CD14-positive monocyte (primary cell): ENCODE results near the gene P2RY6. TPM values are rescaled to one million over a fixed set of nuclear protein-coding genes. Genes with fewer than 3 reads are reported as not detected.
A peak's percentile ranks its signal among the peaks of the same experiment; 100 is the strongest.

Source experiments
- DNase-seq, 3 donors: peaks; one replicate each; pipeline ENCODE4 v3.0.0-alpha.2; 2011 to 2022
- H2AFZ ChIP-seq: 2 replicates; pipeline ENCODE4 v1.6.0; 2012; ENCODE audit warnings: mild to moderate bottlenecking, low read depth, low read length, inconsistent platforms; ENCODE audit not compliant: insufficient read depth, poor library complexity, severe bottlenecking
- H3K27ac ChIP-seq, 2 donors: 1 replicate in 1 of 2; 2 replicates in 1 of 2; pipeline ENCODE4 v1.5.1; 2012 to 2013; ENCODE audit warnings: low read length in 2 of 2, control low read depth in 1 of 2, inconsistent platforms in 1 of 2, low read depth in 1 of 2, mild to moderate bottlenecking in 1 of 2
- H3K27me3 ChIP-seq, 2 donors: one replicate each; pipeline versions ENCODE4 v1.6.0 to v1.6.1; 2011 to 2013; ENCODE audit warnings: low read length in 2 of 2; ENCODE audit not compliant: control insufficient read depth in 2 of 2, insufficient read depth in 2 of 2
- H3K36me3 ChIP-seq, 2 donors: replicated peaks in 1 of 2; 1 replicate in 1 of 2; 2 replicates in 1 of 2; pipeline versions ENCODE4 v1.5.1 to v1.6.1; 2012 to 2013; ENCODE audit warnings: low read length in 2 of 2, control low read depth in 1 of 2, inconsistent platforms in 1 of 2, mild to moderate bottlenecking in 1 of 2; ENCODE audit not compliant: insufficient read depth in 2 of 2, control insufficient read depth in 1 of 2
- H3K4me1 ChIP-seq, 2 donors: 1 replicate in 1 of 2; 2 replicates in 1 of 2; pipeline versions ENCODE4 v1.5.1 to v1.6.1; 2012 to 2013; ENCODE audit warnings: low read length in 2 of 2, control low read depth in 1 of 2, inconsistent platforms in 1 of 2, mild to moderate bottlenecking in 1 of 2, moderate library complexity in 1 of 2; ENCODE audit not compliant: insufficient read depth in 2 of 2, control insufficient read depth in 1 of 2
- H3K4me2 ChIP-seq: replicated peaks from 2 replicates; pipeline ENCODE3; 2012; ENCODE audit warnings: low read length, moderate library complexity, mild to moderate bottlenecking; ENCODE audit not compliant: poor library complexity, severe bottlenecking; ENCODE audit errors: extremely low read depth
- H3K4me3 ChIP-seq, 3 experiments: fragments of 200-600 bp in 1 of 3; sonication (generic) in 1 of 3; replicated peaks in 1 of 3; 1 replicate in 2 of 3; 2 replicates in 1 of 3; pipeline ENCODE4 v1.5.1; 2011 to 2013; ENCODE audit warnings: low read length in 3 of 3, mild to moderate bottlenecking in 3 of 3, control low read depth in 2 of 3, low read depth in 2 of 3, inconsistent platforms in 1 of 3, moderate library complexity in 1 of 3
- H3K79me2 ChIP-seq: 2 replicates; pipeline ENCODE4 v1.6.0; 2012; ENCODE audit warnings: mild to moderate bottlenecking, control low read depth, inconsistent platforms, low read length, moderate library complexity; ENCODE audit not compliant: insufficient read depth
- H3K9ac ChIP-seq: 2 replicates; pipeline ENCODE4 v1.6.0; 2017; ENCODE audit warnings: low read length, mild to moderate bottlenecking; ENCODE audit not compliant: insufficient read depth, poor library complexity, severe bottlenecking
- H3K9me3 ChIP-seq, 2 donors: replicated peaks in 1 of 2; 1 replicate in 1 of 2; 2 replicates in 1 of 2; pipeline versions ENCODE4 v1.5.1 to v1.6.1; 2012 to 2013; ENCODE audit warnings: low read length in 2 of 2, control low read depth in 1 of 2; ENCODE audit not compliant: control insufficient read depth in 1 of 2, insufficient read depth in 1 of 2
- H4K20me1 ChIP-seq: 2 replicates; pipeline ENCODE4 v1.6.0; 2012; ENCODE audit warnings: mild to moderate bottlenecking, low read length, control low read depth, moderate library complexity; ENCODE audit not compliant: insufficient read depth
- H3K27ac Mint-ChIP-seq, 7 donors: one replicate each; pipeline ENCODE4 v1.8.0; 2020; ENCODE audit warnings: mild to moderate bottlenecking in 7 of 7, mixed read lengths in 7 of 7, moderate library complexity in 6 of 7, inconsistent platforms in 2 of 7
- H3K27me3 Mint-ChIP-seq, 3 donors: one replicate each; pipeline ENCODE4 v1.8.0; 2021 to 2022; ENCODE audit warnings: low read depth in 3 of 3, mild to moderate bottlenecking in 3 of 3, mixed read lengths in 3 of 3, moderate library complexity in 3 of 3, inconsistent platforms in 1 of 3
- H3K36me3 Mint-ChIP-seq, 2 donors: one replicate each; pipeline ENCODE4 v1.8.0; 2020; ENCODE audit warnings: mixed read lengths in 2 of 2, inconsistent platforms in 1 of 2, mild to moderate bottlenecking in 1 of 2
- H3K4me1 Mint-ChIP-seq: one replicate; pipeline ENCODE4 v1.8.0; 2020; ENCODE audit warnings: mild to moderate bottlenecking, mixed read lengths
- H3K4me3 Mint-ChIP-seq, 2 donors: one replicate each; pipeline ENCODE4 v1.8.0; 2020; ENCODE audit warnings: mild to moderate bottlenecking in 2 of 2, mixed read lengths in 2 of 2, moderate library complexity in 1 of 2
- H3K9me3 Mint-ChIP-seq, 7 donors: one replicate each; pipeline ENCODE4 v1.8.0; 2020 to 2022; ENCODE audit warnings: mixed read lengths in 7 of 7, mild to moderate bottlenecking in 6 of 7, moderate library complexity in 6 of 7, inconsistent platforms in 2 of 7
- WGBS: methylation state at CpG from one replicate; pipeline ENCODE4 v1.1.5; 2013; ENCODE audit warnings: missing lambda C conversion rate; ENCODE audit not compliant: insufficient coverage; 5-methylcytosine and 5-hydroxymethylcytosine counted together
- intact Hi-C, 2 donors: fragments of 100-400 bp; cut with micrococcal nuclease; formaldehyde crosslinking; loops; one replicate each; pipeline versions ENCODE4 v1.15.0 to v1.15.1; 2023
- polyA plus RNA-seq, 3 donors: library from polyadenylated mRNA; depleted of rRNA in 1 of 3; unstranded in 2 of 3; stranded (reverse) in 1 of 3; fragments of 300-500 nt in 2 of 3; fragments of >200 nt in 1 of 3; fragmentation: Illumina TruSeq in 2 of 3; gene quantifications; 1 replicate in 2 of 3; 2 replicates in 1 of 3; pipeline ENCODE4 v1.2.3, GENCODE V29; 2012 to 2021
- TF ChIP-seq, protein P1 (sequence below): fragments of 200-600 bp; IDR thresholded peaks from one replicate; pipeline ENCODE4 v1.8.0; 2022; ENCODE audit warnings: antibody characterized with exemption, mild to moderate bottlenecking

P2RY6 gene
- polyA plus RNA-seq, 3 donors = 1.7 to 5.1 (median 1.8) TPM

DNA sequence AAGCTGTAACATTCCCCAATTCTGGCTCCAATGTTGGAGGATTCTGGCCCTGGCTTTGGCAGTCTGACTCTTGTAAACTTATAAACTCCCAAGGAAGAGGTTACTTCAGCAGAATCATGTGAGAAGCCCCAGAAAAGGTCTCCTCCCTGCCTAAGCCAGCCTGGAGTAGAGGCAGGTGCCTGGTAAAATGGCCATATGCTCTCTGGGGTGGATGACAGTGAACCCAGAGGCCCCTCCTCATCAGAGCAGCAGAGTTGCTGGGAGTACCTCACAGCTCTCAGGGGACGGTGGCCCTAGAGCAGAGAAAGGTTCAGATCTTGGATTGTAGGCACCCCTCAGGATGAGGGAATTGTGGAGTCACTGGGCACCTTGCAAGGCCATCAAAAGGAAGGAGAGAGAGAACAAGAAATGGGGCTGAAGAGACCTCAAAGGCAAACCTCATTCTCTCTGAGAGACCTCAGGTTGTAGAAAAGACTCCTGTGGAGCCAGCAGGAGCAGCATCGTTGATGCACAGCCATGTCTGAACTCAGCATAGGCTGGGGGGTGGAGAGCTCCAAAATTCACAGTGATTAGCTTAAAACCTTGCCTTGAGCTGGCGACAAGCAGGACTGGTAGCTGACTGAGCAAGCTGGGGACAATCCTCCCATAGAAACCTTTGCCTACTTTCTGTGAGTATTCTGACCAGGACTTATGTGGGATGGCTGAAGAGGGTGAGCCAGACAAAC, 4.9 kb upstream of the P2RY6 start:
- H3K36me3 Mint-ChIP-seq = peaks cover 0 to 7% of the 10 kb centered on the region in 2 donors
- H3K27ac ChIP-seq = no peak overlapping the region
- no peaks in the 10 kb centered on the region for H4K20me1 ChIP-seq
- peaks cover 24 to 40% of the 10 kb centered on the region in 2 donors for H3K27me3 ChIP-seq
- no peaks in the 10 kb centered on the region for H3K36me3 ChIP-seq
- TF ChIP-seq, protein P1, sequence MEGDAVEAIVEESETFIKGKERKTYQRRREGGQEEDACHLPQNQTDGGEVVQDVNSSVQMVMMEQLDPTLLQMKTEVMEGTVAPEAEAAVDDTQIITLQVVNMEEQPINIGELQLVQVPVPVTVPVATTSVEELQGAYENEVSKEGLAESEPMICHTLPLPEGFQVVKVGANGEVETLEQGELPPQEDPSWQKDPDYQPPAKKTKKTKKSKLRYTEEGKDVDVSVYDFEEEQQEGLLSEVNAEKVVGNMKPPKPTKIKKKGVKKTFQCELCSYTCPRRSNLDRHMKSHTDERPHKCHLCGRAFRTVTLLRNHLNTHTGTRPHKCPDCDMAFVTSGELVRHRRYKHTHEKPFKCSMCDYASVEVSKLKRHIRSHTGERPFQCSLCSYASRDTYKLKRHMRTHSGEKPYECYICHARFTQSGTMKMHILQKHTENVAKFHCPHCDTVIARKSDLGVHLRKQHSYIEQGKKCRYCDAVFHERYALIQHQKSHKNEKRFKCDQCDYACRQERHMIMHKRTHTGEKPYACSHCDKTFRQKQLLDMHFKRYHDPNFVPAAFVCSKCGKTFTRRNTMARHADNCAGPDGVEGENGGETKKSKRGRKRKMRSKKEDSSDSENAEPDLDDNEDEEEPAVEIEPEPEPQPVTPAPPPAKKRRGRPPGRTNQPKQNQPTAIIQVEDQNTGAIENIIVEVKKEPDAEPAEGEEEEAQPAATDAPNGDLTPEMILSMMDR = no peak
- H3K27ac Mint-ChIP-seq = no peak overlapping the region
- no peak overlapping the region for H3K4me3 ChIP-seq
- H3K4me3 Mint-ChIP-seq = peak overlapping the region in 1 of 2 donors; percentile 28
- H3K27me3 Mint-ChIP-seq = peaks cover 47 to 52% (median 52%) of the 10 kb centered on the region in 3 donors
- H2AFZ ChIP-seq = no peak overlapping the region
- H3K9me3 Mint-ChIP-seq = peaks cover 0 to 5% (median 0%) of the 10 kb centered on the region in 7 donors
- 80% methylated on average over 1 of the region's 3 CpGs for WGBS
- intact Hi-C loops = no loop called here
- H3K4me2 ChIP-seq = no peak overlapping the region
- H3K9me3 ChIP-seq = peaks cover 0 to 9% of the 10 kb centered on the region in 2 donors
- DNase-seq = no peak
- H3K4me1 ChIP-seq = peaks cover 32 to 33% of the 10 kb centered on the region in 2 donors
- peaks cover 46% of the 10 kb centered on the region for H3K4me1 Mint-ChIP-seq
- no peaks in the 10 kb centered on the region for H3K79me2 ChIP-seq
- no peak overlapping the region for H3K9ac ChIP-seq

DNA sequence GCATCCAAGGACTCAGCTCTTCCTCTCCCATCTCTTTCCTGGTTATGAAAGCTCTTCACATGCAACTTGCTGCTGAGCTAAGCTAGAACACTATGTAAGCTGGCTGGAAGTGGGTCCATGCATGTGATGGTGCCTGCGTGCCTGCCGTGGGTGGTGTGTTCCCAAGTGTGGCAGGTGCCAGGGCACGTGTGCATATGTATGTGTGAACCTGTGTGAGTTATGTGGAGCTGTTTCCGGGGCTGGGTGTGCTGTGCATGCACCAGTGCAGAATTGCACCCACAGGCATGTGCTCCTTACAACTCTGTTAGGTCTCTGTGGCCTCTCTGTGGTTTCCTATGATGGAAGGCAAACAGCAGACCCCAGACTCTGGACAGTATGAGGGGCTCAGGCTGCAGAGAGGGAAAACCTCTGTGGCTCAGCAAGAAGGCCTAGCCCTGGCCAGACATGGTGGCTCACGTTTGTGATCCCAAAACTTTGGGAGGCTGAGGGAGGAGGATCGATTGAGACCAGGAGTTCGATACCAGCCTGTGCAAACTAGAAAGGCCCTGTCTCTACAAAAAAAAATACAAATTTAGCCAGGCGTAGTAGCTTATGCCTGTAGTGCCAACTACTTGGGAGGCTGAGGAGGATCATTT, 4.1 kb upstream of the P2RY6 start:
- peaks cover 39 to 41% of the 10 kb centered on the region in 2 donors for H3K4me1 ChIP-seq
- 87% methylated on average over 4 of the region's 8 CpGs for WGBS
- H3K4me3 Mint-ChIP-seq = no peak overlapping the region

More for the DNA sequence above, 4.1 kb upstream of the P2RY6 start:
- H3K9me3 ChIP-seq = peaks cover 0 to 9% of the 10 kb centered on the region in 2 donors
- no peak overlapping the region for H2AFZ ChIP-seq
- no peak overlapping the region for H3K27ac ChIP-seq
- TF ChIP-seq, protein P1 = no peak
- Mint-ChIP-seq H3K27me3 (peaks cover 41 to 45% (median 45%) of the 10 kb centered on the region in 3 donors), H3K9me3 (peaks cover 0 to 5% (median 0%) of the 10 kb centered on the region in 7 donors), H3K27ac (peak overlapping the region in 1 of 7 donors; percentile 46), H3K36me3 (peaks cover 0 to 7% of the 10 kb centered on the region in 2 donors), H3K4me1 (peaks cover 49% of the 10 kb centered on the region)
- no peaks in the 10 kb centered on the region for H3K79me2 ChIP-seq
- H3K36me3 ChIP-seq = no peaks in the 10 kb centered on the region
- no peak overlapping the region for H3K9ac ChIP-seq
- H3K4me2 ChIP-seq = no peak overlapping the region
- peaks cover 21 to 36% of the 10 kb centered on the region in 2 donors for H3K27me3 ChIP-seq
- intact Hi-C loops = no loop called here
- H4K20me1 ChIP-seq = no peaks in the 10 kb centered on the region
- no peak for DNase-seq
- H3K4me3 ChIP-seq = no peak overlapping the region
